Measurements from ENCODE around the gene GNG4.
"Not testable (repeated sequence)": the region's sequence is repeated elsewhere in the genome, so short reads cannot be mapped to it uniquely, and the experiment has no call there.

Gene GNG4

GRCh38 chr1:235648954-235649367 lies 623 bp downstream of the GNG4 start:
- DNase-seq: peak; percentile 61

GRCh38 chr1:235648407-235648907 lies 1.1 kb downstream of the GNG4 start:
- no peak for DNase-seq

- DNase-seq: not testable (repeated sequence)
Measured at GRCh38 chr1:235647537-235647936, 2.0 kb downstream of the GNG4 start.

- DNase-seq: no peak
Measured at GRCh38 chr1:235646463-235646862, 3.1 kb downstream of the GNG4 start.

- no peak for DNase-seq
Measured at GRCh38 chr1:235644693-235645305, 4.8 kb downstream of the GNG4 start.

GRCh38 chr1:235643837-235644692 lies 5.5 kb downstream of the GNG4 start:
- DNase-seq: no peak

GRCh38 chr1:235642943-235643371 lies 6.6 kb downstream of the GNG4 start:
- no peak for DNase-seq

- DNase-seq: peak; percentile 77
Measured at GRCh38 chr1:235642011-235642942, 7.3 kb downstream of the GNG4 start.

- no peak for DNase-seq
Measured at GRCh38 chr1:235640580-235640979, 9.0 kb downstream of the GNG4 start.

GRCh38 chr1:235639226-235640205 lies 10.1 kb downstream of the GNG4 start:
- DNase-seq: no peak

GRCh38 chr1:235638612-235639011 lies 11.0 kb downstream of the GNG4 start:
- DNase-seq: not testable (repeated sequence)

GRCh38 chr1:235637756-235638534 lies 11.6 kb downstream of the GNG4 start:
- DNase-seq: no peak

- DNase-seq: no peak
Measured at GRCh38 chr1:235635938-235636662, 13.5 kb downstream of the GNG4 start.

- no peak for DNase-seq
Measured at GRCh38 chr1:235632506-235633401, 16.8 kb downstream of the GNG4 start.

- DNase-seq: no peak
Measured at GRCh38 chr1:235631816-235632215, 17.8 kb downstream of the GNG4 start.

GRCh38 chr1:235628316-235629005 lies 21.1 kb downstream of the GNG4 start:
- DNase-seq: no peak

GRCh38 chr1:235625831-235626230 lies 23.8 kb downstream of the GNG4 start:
- DNase-seq: no peak

GRCh38 chr1:235625340-235625739 lies 24.2 kb downstream of the GNG4 start:
- DNase-seq: no peak
